ENCODE data around the gene RANBP17.
A peak's percentile ranks its signal among the peaks of the same experiment; 100 is the strongest.
"Not testable (repeated sequence)": the region's sequence is repeated elsewhere in the genome, so short reads cannot be mapped to it uniquely, and the experiment has no call there.

Gene RANBP17

GRCh38 chr5:170894665-170895064 is 32.8 kb downstream of the RANBP17 start:
- no peak for DNase-seq (ENCODE audit: low read depth, low spot score)
- Histone ChIP-seq H3K4me1 (ENCODE audit: control insufficient read depth, insufficient read depth, low read length) (no peaks in the 10 kb centered on the region), H3K27me3 (ENCODE audit: control insufficient read depth, insufficient read depth, low read length) (no peaks in the 10 kb centered on the region), H3K9me3 (ENCODE audit: control insufficient read depth, insufficient read depth, low read length) (no peaks in the 10 kb centered on the region), H3K36me3 (ENCODE audit: control insufficient read depth, insufficient read depth, low read length) (no peaks in the 10 kb centered on the region), H3K27ac (ENCODE audit: low read length) (no peak overlapping the region), H3K4me3 (ENCODE audit: low read length) (no peak overlapping the region)
- no CpG with 5 or more reads among the region's 2 CpGs for WGBS (ENCODE audit: insufficient coverage, insufficient read length)

GRCh38 chr5:170896779-170897178 is 35.0 kb downstream of the RANBP17 start:
- WGBS (ENCODE audit: insufficient coverage, insufficient read length), result no CpG with 5 or more reads among the region's 9 CpGs
- H3K4me1 ChIP-seq (ENCODE audit: control insufficient read depth, insufficient read depth, low read length), result no peaks in the 10 kb centered on the region
- H3K27me3 ChIP-seq (ENCODE audit: control insufficient read depth, insufficient read depth, low read length), result no peaks in the 10 kb centered on the region

GRCh38 chr5:170903075-170903474 is 41.3 kb downstream of the RANBP17 start:
- no peak overlapping the region for H3K4me3 ChIP-seq (ENCODE audit: low read length)
- H3K36me3 ChIP-seq (ENCODE audit: control insufficient read depth, insufficient read depth, low read length), result no peaks in the 10 kb centered on the region
- DNase-seq (ENCODE audit: low read depth, low spot score), result no peak
- no CpG with 5 or more reads among the region's 8 CpGs for WGBS (ENCODE audit: insufficient coverage, insufficient read length)
- no peak overlapping the region for H3K27ac ChIP-seq (ENCODE audit: low read length)
- no peaks in the 10 kb centered on the region for H3K27me3 ChIP-seq (ENCODE audit: control insufficient read depth, insufficient read depth, low read length)
- no peaks in the 10 kb centered on the region for H3K9me3 ChIP-seq (ENCODE audit: control insufficient read depth, insufficient read depth, low read length)
- no peaks in the 10 kb centered on the region for H3K4me1 ChIP-seq (ENCODE audit: control insufficient read depth, insufficient read depth, low read length)

More at GRCh38 chr5:170896779-170897178, 35.0 kb downstream of the RANBP17 start:
- Histone ChIP-seq H3K27ac (ENCODE audit: low read length) (no peak overlapping the region), H3K4me3 (ENCODE audit: low read length) (no peak overlapping the region), H3K9me3 (ENCODE audit: control insufficient read depth, insufficient read depth, low read length) (no peaks in the 10 kb centered on the region), H3K36me3 (ENCODE audit: control insufficient read depth, insufficient read depth, low read length) (no peaks in the 10 kb centered on the region)
- peak; percentile 58 for DNase-seq (ENCODE audit: low read depth, low spot score)

GRCh38 chr5:170907758-170908157 is 45.9 kb downstream of the RANBP17 start:
- Histone ChIP-seq H3K36me3 (ENCODE audit: control insufficient read depth, insufficient read depth, low read length) (no peaks in the 10 kb centered on the region; the same call in 1 of the 2 replicates), H3K27me3 (ENCODE audit: control insufficient read depth, insufficient read depth, low read length) (no peaks in the 10 kb centered on the region), H3K9me3 (ENCODE audit: control insufficient read depth, insufficient read depth, low read length) (no peaks in the 10 kb centered on the region), H3K27ac (ENCODE audit: low read length) (no peak overlapping the region), H3K4me3 (ENCODE audit: low read length) (no peak overlapping the region), H3K4me1 (ENCODE audit: control insufficient read depth, insufficient read depth, low read length) (no peaks in the 10 kb centered on the region)
- no peak for DNase-seq (ENCODE audit: low read depth, low spot score)
- WGBS (ENCODE audit: insufficient coverage, insufficient read length), result no CpG with 5 or more reads among the region's 1 CpG

GRCh38 chr5:170913573-170913972 is 51.8 kb downstream of the RANBP17 start:
- Histone ChIP-seq H3K27ac (ENCODE audit: low read length) (no peak overlapping the region), H3K4me3 (ENCODE audit: low read length) (no peak overlapping the region), H3K27me3 (ENCODE audit: control insufficient read depth, insufficient read depth, low read length) (no peaks in the 10 kb centered on the region), H3K4me1 (ENCODE audit: control insufficient read depth, insufficient read depth, low read length) (no peaks in the 10 kb centered on the region), H3K9me3 (ENCODE audit: control insufficient read depth, insufficient read depth, low read length) (no peaks in the 10 kb centered on the region), H3K36me3 (ENCODE audit: control insufficient read depth, insufficient read depth, low read length) (no peaks in the 10 kb centered on the region; the same call in 1 of the 2 replicates)
- 100% methylated on average over 1 of the region's 3 CpGs for WGBS (ENCODE audit: insufficient coverage, insufficient read length)
- DNase-seq (ENCODE audit: low read depth, low spot score), result no peak

GRCh38 chr5:170917113-170917512 is 55.3 kb downstream of the RANBP17 start:
- H3K27ac ChIP-seq (ENCODE audit: low read length), result no peak overlapping the region
- no peaks in the 10 kb centered on the region for H3K9me3 ChIP-seq (ENCODE audit: control insufficient read depth, insufficient read depth, low read length)
- H3K4me3 ChIP-seq (ENCODE audit: low read length), result no peak overlapping the region
- H3K4me1 ChIP-seq (ENCODE audit: control insufficient read depth, insufficient read depth, low read length), result no peaks in the 10 kb centered on the region
- no peaks in the 10 kb centered on the region for H3K27me3 ChIP-seq (ENCODE audit: control insufficient read depth, insufficient read depth, low read length)
- no peak for DNase-seq (ENCODE audit: low read depth, low spot score)
- H3K36me3 ChIP-seq (ENCODE audit: control insufficient read depth, insufficient read depth, low read length), result no peaks in the 10 kb centered on the region

GRCh38 chr5:170920196-170920595 is 58.4 kb downstream of the RANBP17 start:
- no peak for DNase-seq (ENCODE audit: low read depth, low spot score)
- Histone ChIP-seq H3K36me3 (ENCODE audit: control insufficient read depth, insufficient read depth, low read length) (no peaks in the 10 kb centered on the region), H3K9me3 (ENCODE audit: control insufficient read depth, insufficient read depth, low read length) (no peaks in the 10 kb centered on the region), H3K4me3 (ENCODE audit: low read length) (no peak overlapping the region), H3K4me1 (ENCODE audit: control insufficient read depth, insufficient read depth, low read length) (no peaks in the 10 kb centered on the region), H3K27ac (ENCODE audit: low read length) (no peak overlapping the region), H3K27me3 (ENCODE audit: control insufficient read depth, insufficient read depth, low read length) (no peaks in the 10 kb centered on the region)
- WGBS (ENCODE audit: insufficient coverage, insufficient read length), result no CpG with 5 or more reads among the region's 3 CpGs

- H3K4me1 ChIP-seq (ENCODE audit: control insufficient read depth, insufficient read depth, low read length); H3K4me3 ChIP-seq (ENCODE audit: low read length); H3K36me3 ChIP-seq (ENCODE audit: control insufficient read depth, insufficient read depth, low read length); H3K27me3 ChIP-seq (ENCODE audit: control insufficient read depth, insufficient read depth, low read length); H3K27ac ChIP-seq (ENCODE audit: low read length); DNase-seq (ENCODE audit: low read depth, low spot score); H3K9me3 ChIP-seq (ENCODE audit: control insufficient read depth, insufficient read depth, low read length): not testable (repeated sequence)
- WGBS (ENCODE audit: insufficient coverage, insufficient read length), result no CpG with 5 or more reads among the region's 10 CpGs
These were observed 60.5 kb downstream of the RANBP17 start for GRCh38 chr5:170922331-170922730.

GRCh38 chr5:170923910-170924620 is 62.2 kb downstream of the RANBP17 start:
- no peak overlapping the region for H3K4me3 ChIP-seq (ENCODE audit: low read length)
- WGBS (ENCODE audit: insufficient coverage, insufficient read length), result no CpG with 5 or more reads among the region's 7 CpGs

GRCh38 chr5:170935534-170936218 is 73.9 kb downstream of the RANBP17 start:
- H3K4me1 ChIP-seq (ENCODE audit: control insufficient read depth, insufficient read depth, low read length), result not testable (repeated sequence)
- no CpG with 5 or more reads among the region's 18 CpGs for WGBS (ENCODE audit: insufficient coverage, insufficient read length)

More at GRCh38 chr5:170923910-170924620, 62.2 kb downstream of the RANBP17 start:
- DNase-seq (ENCODE audit: low read depth, low spot score), result no peak
- Histone ChIP-seq H3K9me3 (ENCODE audit: control insufficient read depth, insufficient read depth, low read length) (no peaks in the 10 kb centered on the region), H3K27ac (ENCODE audit: low read length) (no peak overlapping the region), H3K4me1 (ENCODE audit: control insufficient read depth, insufficient read depth, low read length) (no peaks in the 10 kb centered on the region), H3K27me3 (ENCODE audit: control insufficient read depth, insufficient read depth, low read length) (no peaks in the 10 kb centered on the region), H3K36me3 (ENCODE audit: control insufficient read depth, insufficient read depth, low read length) (no peaks in the 10 kb centered on the region)

GRCh38 chr5:170937072-170937471 is 75.3 kb downstream of the RANBP17 start:
- no peaks in the 10 kb centered on the region for H3K36me3 ChIP-seq (ENCODE audit: control insufficient read depth, insufficient read depth, low read length)
- H3K9me3 ChIP-seq (ENCODE audit: control insufficient read depth, insufficient read depth, low read length), result no peaks in the 10 kb centered on the region
- no peaks in the 10 kb centered on the region for H3K27me3 ChIP-seq (ENCODE audit: control insufficient read depth, insufficient read depth, low read length)
- H3K4me3 ChIP-seq (ENCODE audit: low read length), result no peak overlapping the region
- no peaks in the 10 kb centered on the region for H3K4me1 ChIP-seq (ENCODE audit: control insufficient read depth, insufficient read depth, low read length)
- no peak for DNase-seq (ENCODE audit: low read depth, low spot score)
- H3K27ac ChIP-seq (ENCODE audit: low read length), result no peak overlapping the region

More at GRCh38 chr5:170935534-170936218, 73.9 kb downstream of the RANBP17 start:
- not testable (repeated sequence) for H3K27ac ChIP-seq (ENCODE audit: low read length); H3K36me3 ChIP-seq (ENCODE audit: control insufficient read depth, insufficient read depth, low read length); H3K4me3 ChIP-seq (ENCODE audit: low read length); H3K9me3 ChIP-seq (ENCODE audit: control insufficient read depth, insufficient read depth, low read length); H3K27me3 ChIP-seq (ENCODE audit: control insufficient read depth, insufficient read depth, low read length); DNase-seq (ENCODE audit: low read depth, low spot score)
